ENCODE measurements around the gene HS3ST5. TPM values are rescaled to one million over a fixed set of nuclear protein-coding genes. Genes with fewer than 3 reads are reported as not detected.

The HS3ST5 gene
- total RNA-seq, 2 donors from 2014 or later: 0.31 to 2.0 TPM

GRCh38 chr6:114272582-114272981 lies 70.2 kb downstream of the HS3ST5 start:
- H3K36me3 ChIP-seq (ENCODE audit: control insufficient read depth, insufficient read depth, low read length): no peaks in the 10 kb centered on the region
- no peak overlapping the region for H3K4me3 ChIP-seq (ENCODE audit: low read length)
- no peak for DNase-seq
- H3K9ac ChIP-seq (ENCODE audit: extremely low read depth, low read length, poor library complexity, severe bottlenecking): no peak overlapping the region
- 64 to 91% methylated on average over 2 to 3 of the region's 3 CpGs for WGBS, 2 experiments (ENCODE audit: insufficient coverage in 1 of 2, insufficient read length in 1 of 2)
- Mint-ChIP-seq H3K9me3 (no peaks in the 10 kb centered on the region), H3K4me3 (no peak overlapping the region), H3K27me3 (ENCODE audit: insufficient read depth) (no peaks in the 10 kb centered on the region), H3K36me3 (ENCODE audit: low read depth) (no peaks in the 10 kb centered on the region), H3K27ac (no peak overlapping the region), H3K4me1 (peaks cover 3% of the 10 kb centered on the region)
- H3K27ac ChIP-seq (ENCODE audit: low read depth, low read length): no peak overlapping the region
- H3K9me3 ChIP-seq (ENCODE audit: control insufficient read depth, low read length): no peaks in the 10 kb centered on the region
- no peaks in the 10 kb centered on the region for H3K27me3 ChIP-seq (ENCODE audit: control insufficient read depth, insufficient read depth, low read length, poor library complexity, severe bottlenecking)
- TF ChIP-seq CTCF (conservative IDR thresholded peaks at IDR 0.05): no peak
- peaks cover 3% of the 10 kb centered on the region for H3K4me1 ChIP-seq (ENCODE audit: control insufficient read depth, insufficient read depth, low read length)

- no peaks in the 10 kb centered on the region for H3K9me3 ChIP-seq (ENCODE audit: control insufficient read depth, low read length)
- no peak overlapping the region for H3K27ac ChIP-seq (ENCODE audit: low read depth, low read length)
- peaks cover 3% of the 10 kb centered on the region for H3K4me1 ChIP-seq (ENCODE audit: control insufficient read depth, insufficient read depth, low read length)
- no peaks in the 10 kb centered on the region for H3K36me3 ChIP-seq (ENCODE audit: control insufficient read depth, insufficient read depth, low read length)
- DNase-seq: no peak
- H3K27me3 ChIP-seq (ENCODE audit: control insufficient read depth, insufficient read depth, low read length, poor library complexity, severe bottlenecking): no peaks in the 10 kb centered on the region
- no peak overlapping the region for H3K9ac ChIP-seq (ENCODE audit: extremely low read depth, low read length, poor library complexity, severe bottlenecking)
- no peak overlapping the region for H3K4me3 Mint-ChIP-seq
- peaks cover 2% of the 10 kb centered on the region for H3K4me1 Mint-ChIP-seq
- no peaks in the 10 kb centered on the region for H3K36me3 Mint-ChIP-seq (ENCODE audit: low read depth)
- H3K27ac Mint-ChIP-seq: no peak overlapping the region
- H3K27me3 Mint-ChIP-seq (ENCODE audit: insufficient read depth): no peaks in the 10 kb centered on the region
- no peak for TF ChIP-seq CTCF (conservative IDR thresholded peaks at IDR 0.05)
- H3K9me3 Mint-ChIP-seq: no peaks in the 10 kb centered on the region
- no peak overlapping the region for H3K4me3 ChIP-seq (ENCODE audit: low read length)
These were observed 71.4 kb downstream of the HS3ST5 start for GRCh38 chr6:114271405-114271804.

- Mint-ChIP-seq H3K4me3 (no peak overlapping the region), H3K4me1 (peaks cover 11% of the 10 kb centered on the region), H3K27me3 (ENCODE audit: insufficient read depth) (peaks cover 5% of the 10 kb centered on the region), H3K27ac (no peak overlapping the region), H3K36me3 (ENCODE audit: low read depth) (no peaks in the 10 kb centered on the region), H3K9me3 (no peaks in the 10 kb centered on the region)
- H3K27me3 ChIP-seq (ENCODE audit: control insufficient read depth, insufficient read depth, low read length, poor library complexity, severe bottlenecking): no peaks in the 10 kb centered on the region
- TF ChIP-seq CTCF (conservative IDR thresholded peaks at IDR 0.05): no peak
- WGBS, 2 experiments (ENCODE audit: insufficient coverage in 1 of 2, insufficient read length in 1 of 2): 97 to 100% methylated on average over 2 to 3 of the region's 3 CpGs
- no peak overlapping the region for H3K4me3 ChIP-seq (ENCODE audit: low read length)
- DNase-seq: no peak
- H3K27ac ChIP-seq (ENCODE audit: low read depth, low read length): no peak overlapping the region
- peaks cover 3% of the 10 kb centered on the region for H3K4me1 ChIP-seq (ENCODE audit: control insufficient read depth, insufficient read depth, low read length)
- no peaks in the 10 kb centered on the region for H3K9me3 ChIP-seq (ENCODE audit: control insufficient read depth, low read length)
- H3K9ac ChIP-seq (ENCODE audit: extremely low read depth, low read length, poor library complexity, severe bottlenecking): no peak overlapping the region
- H3K36me3 ChIP-seq (ENCODE audit: control insufficient read depth, insufficient read depth, low read length): no peaks in the 10 kb centered on the region
These were observed 74.9 kb downstream of the HS3ST5 start for GRCh38 chr6:114267897-114268296.

All from endodermal cell (in vitro differentiated cells).